Measurements from ENCODE around the gene DCAF17. TPM values are rescaled to one million over a fixed set of nuclear protein-coding genes. Genes with fewer than 3 reads are reported as not detected.

DCAF17 gene
- total RNA-seq, 1 donor from 2014 or later: 53.8 TPM

GRCh38 chr2:171389325-171389724 is 44.7 kb upstream of the DCAF17 start:
- Histone ChIP-seq H3K4me1 (peaks cover 13% of the 10 kb centered on the region), H3K4me3 (no peak overlapping the region), H3K36me3 (no peaks in the 10 kb centered on the region), H3K9me3 (ENCODE audit: low read depth) (no peaks in the 10 kb centered on the region), H4K20me1 (ENCODE audit: low read depth) (no peaks in the 10 kb centered on the region), H3F3A (ENCODE audit: low read depth) (peaks cover 11% of the 10 kb centered on the region), H3K9ac (no peak overlapping the region), H3K27ac (no peak overlapping the region), H2AFZ (replicated peaks) (no peak overlapping the region), H3K79me2 (ENCODE audit: low read depth) (no peaks in the 10 kb centered on the region), H3K27me3 (no peaks in the 10 kb centered on the region), H3K4me2 (no peak overlapping the region)
- Mint-ChIP-seq H3K27me3 (ENCODE audit: insufficient read depth, low read depth) (no peaks in the 10 kb centered on the region), H3K36me3 (no peaks in the 10 kb centered on the region), H3K4me3 (no peak overlapping the region), H3K4me1 (peaks cover 3% of the 10 kb centered on the region), H3K27ac (no peak overlapping the region), H3K9me3 (no peaks in the 10 kb centered on the region)
- DNase-seq (ENCODE audit: low spot score): no peak
- TF ChIP-seq CTCF (IDR thresholded peaks at IDR 0.05): no peak

DNA sequence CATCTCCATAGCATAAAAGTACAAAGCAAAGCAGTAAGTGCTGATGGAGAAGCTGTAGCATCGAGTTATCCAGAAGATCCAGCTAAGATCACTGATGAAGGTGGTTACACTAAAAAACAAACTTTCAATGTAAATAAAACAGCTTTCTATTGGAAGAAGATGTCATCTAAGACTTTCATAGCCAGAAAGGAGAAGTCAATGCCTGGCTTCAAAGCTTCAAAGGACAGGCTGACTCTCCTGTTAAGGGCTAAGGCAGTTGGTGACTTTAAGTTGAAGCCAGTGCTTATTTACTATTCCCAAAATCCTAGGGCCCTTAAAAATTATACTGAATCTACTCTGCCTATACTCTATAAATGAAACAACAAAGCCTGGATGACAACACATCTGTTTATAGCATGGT is 44.2 kb upstream of the DCAF17 start:
- Histone ChIP-seq H3K4me3 (no peak overlapping the region), H3K9ac (no peak overlapping the region), H3K9me3 (ENCODE audit: low read depth) (no peaks in the 10 kb centered on the region), H3K79me2 (ENCODE audit: low read depth) (peaks cover 2% of the 10 kb centered on the region), H3K4me2 (no peak overlapping the region), H4K20me1 (ENCODE audit: low read depth) (no peaks in the 10 kb centered on the region), H3K36me3 (no peaks in the 10 kb centered on the region), H3K27me3 (no peaks in the 10 kb centered on the region), H3F3A (ENCODE audit: low read depth) (peaks cover 11% of the 10 kb centered on the region), H2AFZ (replicated peaks) (no peak overlapping the region), H3K27ac (no peak overlapping the region), H3K4me1 (peaks cover 13% of the 10 kb centered on the region)
- Mint-ChIP-seq H3K27ac (no peak overlapping the region), H3K36me3 (no peaks in the 10 kb centered on the region), H3K4me1 (peaks cover 3% of the 10 kb centered on the region), H3K27me3 (ENCODE audit: insufficient read depth, low read depth) (no peaks in the 10 kb centered on the region), H3K9me3 (no peaks in the 10 kb centered on the region), H3K4me3 (no peak overlapping the region)
- no peak for TF ChIP-seq CTCF (IDR thresholded peaks at IDR 0.05)
- no peak for TF ChIP-seq EZH2 (IDR thresholded peaks at IDR 0.05)
- no peak for TF ChIP-seq EZH2phosphoT487 (IDR thresholded peaks at IDR 0.05)
- no peak for DNase-seq (ENCODE audit: low spot score)

DNA sequence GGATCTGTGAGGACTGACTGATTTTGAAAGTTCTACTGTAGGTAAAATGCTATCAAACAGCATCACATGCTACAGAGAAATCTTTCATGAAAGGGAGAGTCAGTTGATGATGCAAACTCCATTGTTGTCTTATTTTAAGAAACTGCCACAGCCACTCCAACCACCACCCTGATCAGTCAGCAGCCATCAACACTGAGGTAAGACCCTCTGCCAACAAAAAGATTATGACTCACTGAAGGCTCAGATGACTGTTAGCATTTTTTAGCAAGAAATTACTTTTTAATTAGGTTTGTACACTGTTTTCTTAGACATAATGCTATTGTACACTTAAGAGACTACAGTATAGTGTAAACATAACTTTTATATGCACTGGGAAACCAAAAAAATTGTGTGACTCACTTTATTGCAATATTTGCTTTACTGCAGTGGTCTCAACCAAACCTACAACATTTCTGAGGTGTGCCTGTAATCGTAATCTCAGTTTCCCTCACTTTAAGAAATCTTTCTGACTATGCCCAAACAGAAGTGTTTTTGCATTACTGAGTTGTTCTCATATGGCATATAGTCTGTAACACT is 43.0 kb upstream of the DCAF17 start:
- no peak for DNase-seq (ENCODE audit: low spot score)
- H3K79me2 ChIP-seq (ENCODE audit: low read depth): peaks cover 5% of the 10 kb centered on the region
- no peaks in the 10 kb centered on the region for H3K27me3 Mint-ChIP-seq (ENCODE audit: insufficient read depth, low read depth)
- peaks cover under 1% of the 10 kb centered on the region for H3K4me1 Mint-ChIP-seq
- peaks cover 9% of the 10 kb centered on the region for H3K4me1 ChIP-seq
- no peaks in the 10 kb centered on the region for H3K9me3 Mint-ChIP-seq
- H3K36me3 Mint-ChIP-seq: no peaks in the 10 kb centered on the region
- no peak overlapping the region for H3K4me3 ChIP-seq
- peaks cover 10% of the 10 kb centered on the region for H3F3A ChIP-seq (ENCODE audit: low read depth)
- no peak overlapping the region for H2AFZ ChIP-seq (replicated peaks)
- no peak overlapping the region for H3K4me3 Mint-ChIP-seq
- H3K9me3 ChIP-seq (ENCODE audit: low read depth): no peaks in the 10 kb centered on the region
- no peak for TF ChIP-seq EZH2 (IDR thresholded peaks at IDR 0.05)
- no peak for TF ChIP-seq CTCF (IDR thresholded peaks at IDR 0.05)
- TF ChIP-seq EZH2phosphoT487 (IDR thresholded peaks at IDR 0.05): no peak
- no peak overlapping the region for H3K4me2 ChIP-seq
- no peak overlapping the region for H3K9ac ChIP-seq
- H3K36me3 ChIP-seq: no peaks in the 10 kb centered on the region
- no peak overlapping the region for H3K27ac ChIP-seq
- H3K27ac Mint-ChIP-seq: no peak overlapping the region
- no peaks in the 10 kb centered on the region for H3K27me3 ChIP-seq
- no peaks in the 10 kb centered on the region for H4K20me1 ChIP-seq (ENCODE audit: low read depth)
